A673 (cell line): ENCODE data around the gene ANKRD12. TPM values are rescaled to one million over a fixed set of nuclear protein-coding genes. Genes with fewer than 3 reads are reported as not detected.

ENCODE experiments used
- BruUV-seq: library from RNA; stranded (reverse); fragments of 400-500 nt; replicated peaks from 2 replicates; lab custom pipeline; 2021; lab: Mats Ljungman, UMichigan
- CTCF ChIA-PET: fragments of 300-600 bp; sonication (Branson Sonifier 250); formaldehyde crosslinking; loops from one replicate; lab custom pipeline; 2022; ENCODE audit warnings: antibody characterized with exemption; lab: Charles Lee
- POLR2A ChIA-PET: fragments of 300-600 bp; sonication (Branson Sonifier 250); formaldehyde crosslinking; loops from one replicate; lab custom pipeline; 2022; ENCODE audit warnings: antibody characterized with exemption; ENCODE audit not compliant: low non-redundant PET; lab: Charles Lee
- DNase-seq: peaks from one replicate; pipeline ENCODE4 v3.0.0-alpha.2; 2015; ENCODE audit warnings: low spot score
- H3K27ac ChIP-seq: fragments of 200-600 bp; sonication (generic); 2 replicates; pipeline ENCODE4 v1.5.1; 2016; ENCODE audit warnings: mixed run types, low read depth, mild to moderate bottlenecking, mixed read lengths, antibody characterized with exemption, low read length; ENCODE audit not compliant: poor library complexity, severe bottlenecking
- H3K27me3 ChIP-seq: fragments of 200-600 bp; sonication (generic); replicated peaks from 2 replicates; pipeline ENCODE4 v1.6.1; 2017; ENCODE audit warnings: mixed run types, low read depth, mild to moderate bottlenecking, mixed read lengths, antibody characterized with exemption, low read length; ENCODE audit not compliant: insufficient read depth, poor library complexity
- H3K36me3 ChIP-seq: fragments of 200-600 bp; sonication (generic); 2 replicates; pipeline ENCODE4 v1.6.1; 2016; ENCODE audit warnings: mixed run types, mild to moderate bottlenecking, mixed read lengths, antibody characterized with exemption, low read length; ENCODE audit not compliant: insufficient read depth, poor library complexity, severe bottlenecking
- H3K4me1 ChIP-seq: fragments of 200-600 bp; sonication (generic); 2 replicates; pipeline ENCODE4 v1.6.1; 2017; ENCODE audit warnings: mixed run types, mild to moderate bottlenecking, mixed read lengths, antibody characterized with exemption, low read length; ENCODE audit not compliant: insufficient read depth, poor library complexity, severe bottlenecking
- H3K4me3 ChIP-seq: fragments of 200-600 bp; sonication (generic); 2 replicates; pipeline ENCODE4 v1.5.1; 2016; ENCODE audit warnings: low read depth, mixed run types, mild to moderate bottlenecking, mixed read lengths, low read length; ENCODE audit not compliant: poor library complexity, severe bottlenecking
- H3K9me3 ChIP-seq: fragments of 200-600 bp; sonication (generic); 2 replicates; pipeline ENCODE4 v1.6.1; 2016; ENCODE audit warnings: mixed run types, low read depth, mild to moderate bottlenecking, mixed read lengths, antibody characterized with exemption, low read length; ENCODE audit not compliant: poor library complexity, severe bottlenecking
- EZH2 ChIP-seq: fragments of 200-600 bp; sonication (generic); IDR thresholded peaks from 2 replicates; pipeline ENCODE4 v1.6.1; 2017; ENCODE audit warnings: borderline replicate concordance, low read depth, mild to moderate bottlenecking, mixed read lengths, antibody characterized with exemption, low read length; ENCODE audit not compliant: poor library complexity, severe bottlenecking
- intact Hi-C: fragments of 100-400 bp; cut with micrococcal nuclease; formaldehyde crosslinking; loops from one replicate; pipeline ENCODE4 v1.10.0; 2022; ENCODE audit not compliant: unreplicated experiment
- total RNA-seq: library from RNA; stranded (reverse); gene quantifications from 2 replicates; pipeline ENCODE4 v1.2.3, GENCODE V29; 2021
- TF ChIP-seq, protein P1 (sequence below): fragments of 300-800, 200-600 bp; sonication (generic); conservative IDR thresholded peaks from 2 replicates; pipeline ENCODE4 v1.5.1; 2017; ENCODE audit warnings: low read depth, mild to moderate bottlenecking, antibody characterized with exemption, low read length, moderate library complexity, mixed read lengths

ANKRD12 gene
- total RNA-seq, 1 experiment from 2014 or later = 24.2 TPM

DNA sequence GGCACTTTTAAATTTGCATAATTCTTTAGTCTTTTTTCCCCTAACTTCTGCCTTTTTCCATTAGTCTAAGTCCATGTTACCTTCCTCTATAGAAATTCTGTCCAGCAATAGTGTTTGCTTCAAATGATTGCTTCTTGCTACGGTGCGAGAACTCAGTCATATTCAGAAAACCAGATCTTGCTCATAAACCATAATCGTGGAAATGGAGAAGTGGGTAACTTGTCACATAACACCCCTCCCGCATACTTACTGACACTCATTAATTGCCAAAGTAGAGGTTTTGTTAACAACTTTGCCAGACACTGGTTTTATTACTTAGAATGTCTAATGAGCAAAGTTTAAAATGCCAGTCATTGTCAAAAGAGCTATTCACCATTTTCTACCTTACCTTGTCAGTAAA is 103.7 kb downstream of the ANKRD12 start:
- Histone ChIP-seq H3K27ac (no peak overlapping the region), H3K4me1 (no peaks in the 10 kb centered on the region), H3K9me3 (no peaks in the 10 kb centered on the region), H3K4me3 (no peak overlapping the region), H3K27me3 (no peaks in the 10 kb centered on the region), H3K36me3 (no peaks in the 10 kb centered on the region)
- BruUV-seq = no TSS peak
- ChIA-PET CTCF (no interaction called here), POLR2A (no interaction called here)
- intact Hi-C loops = no loop called here
- DNase-seq = no peak
- no peak for TF ChIP-seq EZH2

DNA sequence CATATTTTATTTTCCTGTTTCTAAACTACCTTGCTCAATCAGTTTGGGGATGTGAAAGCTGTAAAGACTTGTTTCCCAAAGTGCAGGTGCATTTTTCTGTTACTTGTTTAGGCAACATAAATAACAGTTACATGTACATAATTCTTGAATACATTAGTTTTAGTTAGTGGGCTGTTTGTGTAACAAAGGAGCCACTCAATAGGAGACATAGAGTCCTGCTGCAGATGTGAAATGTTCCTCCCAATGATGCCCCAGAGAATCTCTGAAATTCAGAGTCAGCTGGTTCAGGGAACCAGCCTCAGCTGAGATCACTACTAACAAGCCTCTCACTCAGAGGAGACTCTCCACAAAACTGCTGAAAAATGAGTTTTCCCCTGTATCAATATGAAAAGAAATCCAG is 106.4 kb downstream of the ANKRD12 start:
- TF ChIP-seq, protein P1, sequence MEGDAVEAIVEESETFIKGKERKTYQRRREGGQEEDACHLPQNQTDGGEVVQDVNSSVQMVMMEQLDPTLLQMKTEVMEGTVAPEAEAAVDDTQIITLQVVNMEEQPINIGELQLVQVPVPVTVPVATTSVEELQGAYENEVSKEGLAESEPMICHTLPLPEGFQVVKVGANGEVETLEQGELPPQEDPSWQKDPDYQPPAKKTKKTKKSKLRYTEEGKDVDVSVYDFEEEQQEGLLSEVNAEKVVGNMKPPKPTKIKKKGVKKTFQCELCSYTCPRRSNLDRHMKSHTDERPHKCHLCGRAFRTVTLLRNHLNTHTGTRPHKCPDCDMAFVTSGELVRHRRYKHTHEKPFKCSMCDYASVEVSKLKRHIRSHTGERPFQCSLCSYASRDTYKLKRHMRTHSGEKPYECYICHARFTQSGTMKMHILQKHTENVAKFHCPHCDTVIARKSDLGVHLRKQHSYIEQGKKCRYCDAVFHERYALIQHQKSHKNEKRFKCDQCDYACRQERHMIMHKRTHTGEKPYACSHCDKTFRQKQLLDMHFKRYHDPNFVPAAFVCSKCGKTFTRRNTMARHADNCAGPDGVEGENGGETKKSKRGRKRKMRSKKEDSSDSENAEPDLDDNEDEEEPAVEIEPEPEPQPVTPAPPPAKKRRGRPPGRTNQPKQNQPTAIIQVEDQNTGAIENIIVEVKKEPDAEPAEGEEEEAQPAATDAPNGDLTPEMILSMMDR = no peak
- no peak for TF ChIP-seq EZH2
- no peaks in the 10 kb centered on the region for H3K4me1 ChIP-seq
- intact Hi-C loops = no loop called here
- DNase-seq = no peak
- H3K27me3 ChIP-seq = no peaks in the 10 kb centered on the region
- no peaks in the 10 kb centered on the region for H3K36me3 ChIP-seq
- no peak overlapping the region for H3K27ac ChIP-seq
- no TSS peak for BruUV-seq
- POLR2A ChIA-PET = no interaction called here
- H3K9me3 ChIP-seq = no peaks in the 10 kb centered on the region
- H3K4me3 ChIP-seq = no peak overlapping the region
- CTCF ChIA-PET = no interaction called here

DNA sequence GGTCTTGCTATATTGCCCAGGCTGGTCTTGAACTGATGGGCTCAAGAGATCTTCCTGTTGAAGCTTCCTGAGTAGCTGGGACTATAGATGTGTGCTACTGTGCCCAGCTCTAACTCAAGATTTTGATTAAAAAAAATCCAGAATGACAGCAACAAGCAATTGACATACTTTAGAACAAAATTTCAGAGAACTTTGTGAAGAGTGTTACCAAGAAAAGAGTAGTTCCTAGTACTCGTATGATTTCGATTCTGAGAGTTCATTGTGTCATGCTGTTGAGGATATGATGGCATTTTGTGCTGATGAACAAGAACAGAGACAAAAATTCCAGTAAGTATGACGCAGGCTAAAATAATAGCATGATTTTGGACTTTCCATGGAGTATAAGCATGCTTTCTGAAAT is 107.8 kb downstream of the ANKRD12 start:
- Histone ChIP-seq H3K4me1 (peaks cover 4% of the 10 kb centered on the region), H3K9me3 (no peaks in the 10 kb centered on the region), H3K27ac (no peak overlapping the region), H3K27me3 (no peaks in the 10 kb centered on the region), H3K36me3 (no peaks in the 10 kb centered on the region), H3K4me3 (no peak overlapping the region)
- intact Hi-C loops = no loop called here
- CTCF ChIA-PET = no interaction called here
- no peak for DNase-seq
- no peak for TF ChIP-seq EZH2
- TF ChIP-seq, protein P1 = no peak
- POLR2A ChIA-PET = no interaction called here
- BruUV-seq = no TSS peak

DNA sequence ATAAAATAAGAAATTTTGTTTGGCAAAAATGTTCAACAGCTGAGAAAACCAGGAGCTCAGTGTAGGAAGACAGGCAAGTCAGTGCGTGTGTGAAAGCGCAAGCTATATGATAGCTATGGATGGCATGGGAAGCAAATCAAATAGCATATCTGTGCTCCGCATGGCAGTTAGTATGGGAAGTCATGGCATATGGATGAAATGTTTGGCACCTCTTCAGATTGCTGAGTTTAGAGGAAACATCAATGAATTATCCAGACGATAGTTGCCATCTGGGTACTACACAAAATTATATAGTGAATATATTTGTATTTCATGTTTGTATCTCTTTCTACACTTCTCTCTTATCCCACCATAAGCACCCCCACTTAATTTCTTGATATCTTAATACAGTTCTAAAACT is 112.1 kb downstream of the ANKRD12 start:
- CTCF ChIA-PET = no interaction called here
- peaks cover 11% of the 10 kb centered on the region for H3K4me1 ChIP-seq
- no peaks in the 10 kb centered on the region for H3K9me3 ChIP-seq
- H3K27me3 ChIP-seq = no peaks in the 10 kb centered on the region
- intact Hi-C loops = no loop called here
- H3K36me3 ChIP-seq = no peaks in the 10 kb centered on the region
- H3K4me3 ChIP-seq = no peak overlapping the region
- no peak for TF ChIP-seq EZH2
- TF ChIP-seq, protein P1 = no peak
- POLR2A ChIA-PET = no interaction called here
- no TSS peak for BruUV-seq
- no peak overlapping the region for H3K27ac ChIP-seq
- DNase-seq = no peak
